Upper lobe of left lung (tissue), 6 donors: ENCODE data around the gene COL6A3. TPM values are rescaled to one million over a fixed set of nuclear protein-coding genes. Genes with fewer than 3 reads are reported as not detected.

Experiments
- ATAC-seq, 2 donors: fragments of 200-7000 bp; cut with Tn5 transposase; one replicate each; pipeline ENCODE4 v1.9.1; 2022; ENCODE audit warnings: mild to moderate bottlenecking in 2 of 2, moderate library complexity in 2 of 2; ENCODE audit not compliant: low FRiP score in 2 of 2
- DNase-seq, 2 donors: peaks; one replicate each; pipeline ENCODE4 v3.0.0-alpha.2; 2019 to 2020
- H3K27ac ChIP-seq, 4 donors: fragments of 200-600 bp; sonication (generic); one replicate each; pipeline ENCODE4 v1.5.1; 2016 to 2019
- H3K27me3 ChIP-seq, 4 donors: fragments of 200-600 bp; sonication (generic); one replicate each; pipeline ENCODE4 v1.5.1; 2017 to 2019
- H3K36me3 ChIP-seq, 4 donors: fragments of 200-600 bp; sonication (generic); one replicate each; pipeline ENCODE4 v1.5.1; 2016 to 2019
- H3K4me1 ChIP-seq, 4 donors: fragments of 200-600 bp; sonication (generic); one replicate each; pipeline ENCODE4 v1.5.1; 2018 to 2019
- H3K4me3 ChIP-seq, 4 donors: fragments of 200-600 bp; sonication (generic); one replicate each; pipeline ENCODE4 v1.5.1; 2017 to 2019; ENCODE audit warnings: mild to moderate bottlenecking in 2 of 4, moderate library complexity in 1 of 4
- H3K9me3 ChIP-seq, 4 donors: fragments of 200-600 bp; sonication (generic); one replicate each; pipeline ENCODE4 v1.5.1; 2018 to 2019
- CTCF ChIP-seq, 6 experiments: fragments of 450-650 bp in 4 of 6; fragments of 200-600 bp in 2 of 6; sonication (generic) in 2 of 6; IDR thresholded peaks; one replicate each; pipeline ENCODE4 v1.5.1; 2016 to 2019; ENCODE audit warnings: antibody characterized with exemption in 6 of 6
- EP300 ChIP-seq, 4 donors: sonication (generic); formaldehyde crosslinking; IDR thresholded peaks; one replicate each; pipeline ENCODE4 v1.5.1; 2017; ENCODE audit warnings: antibody characterized with exemption in 4 of 4, control low read depth in 2 of 4
- POLR2A ChIP-seq, 4 donors: fragments of 450-650 bp; IDR thresholded peaks; one replicate each; pipeline ENCODE4 v1.5.1; 2016 to 2017; ENCODE audit warnings: antibody characterized with exemption in 4 of 4, mild to moderate bottlenecking in 2 of 4
- POLR2AphosphoS5 ChIP-seq, 2 donors: sonication (generic); formaldehyde crosslinking; IDR thresholded peaks; one replicate each; pipeline ENCODE4 v1.5.1; 2017; ENCODE audit warnings: antibody characterized with exemption in 2 of 2
- WGBS, 2 donors: methylation state at CpG; one replicate each; pipeline ENCODE4 v1.1.5; 2017 to 2018; 5-methylcytosine and 5-hydroxymethylcytosine counted together
- total RNA-seq, 6 donors: library from RNA; depleted of rRNA in 4 of 6; stranded (reverse); fragments of >200 nt in 4 of 6; gene quantifications; one replicate each; pipeline versions ENCODE4 v1.1.0 to v1.2.1, GENCODE V29; 2016 to 2021
- donor health status: DM: no; HTN: no; CAD: no; lungs with moderate emphysema.
- donor health status: DM: no; HTN: yes; CAD: no; lungs with severe emphysema.

The COL6A3 gene
- total RNA-seq, 6 donors from 2014 or later = 34.4 to 199 (median 71.9) TPM

GRCh38 chr2:237427769-237428506, 14.0 kb upstream of the COL6A3 start:
- ATAC-seq (no peak), DNase-seq (no peak)
- WGBS, 2 donors = 89 to 100% methylated on average over 2 to 5 of the region's 5 CpGs
- H3K27ac ChIP-seq = no peak overlapping the region
- peaks cover 0 to 5% (median 3%) of the 10 kb centered on the region in 4 donors for H3K4me1 ChIP-seq
- H3K9me3 ChIP-seq = no peaks in the 10 kb centered on the region
- TF ChIP-seq CTCF (IDR thresholded peaks at IDR 0.05) (no peak), POLR2A (IDR thresholded peaks at IDR 0.05) (no peak), EP300 (IDR thresholded peaks at IDR 0.05) (no peak), POLR2AphosphoS5 (IDR thresholded peaks at IDR 0.05) (no peak)
- H3K27me3 ChIP-seq = no peaks in the 10 kb centered on the region
- no peak overlapping the region for H3K4me3 ChIP-seq
- no peaks in the 10 kb centered on the region for H3K36me3 ChIP-seq

GRCh38 chr2:237426517-237426916, 12.6 kb upstream of the COL6A3 start:
- no peaks in the 10 kb centered on the region for H3K36me3 ChIP-seq
- H3K4me3 ChIP-seq = no peak overlapping the region
- no peak for DNase-seq
- no peak overlapping the region for H3K27ac ChIP-seq
- H3K27me3 ChIP-seq = no peaks in the 10 kb centered on the region
- no peak for ATAC-seq
- peaks cover 6 to 12% (median 9%) of the 10 kb centered on the region in 4 donors for H3K4me1 ChIP-seq
- H3K9me3 ChIP-seq = no peaks in the 10 kb centered on the region
- 100% methylated on average over 1 of the region's 1 CpG for WGBS, 2 donors
- TF ChIP-seq POLR2A (IDR thresholded peaks at IDR 0.05) (no peak), CTCF (IDR thresholded peaks at IDR 0.05) (no peak), EP300 (IDR thresholded peaks at IDR 0.05) (no peak)

GRCh38 chr2:237425320-237425719, 11.4 kb upstream of the COL6A3 start:
- TF ChIP-seq POLR2A (IDR thresholded peaks at IDR 0.05) (no peak), POLR2AphosphoS5 (IDR thresholded peaks at IDR 0.05) (no peak), EP300 (IDR thresholded peaks at IDR 0.05) (no peak), CTCF (IDR thresholded peaks at IDR 0.05) (no peak)
- Histone ChIP-seq H3K27ac (no peak overlapping the region), H3K27me3 (no peaks in the 10 kb centered on the region), H3K36me3 (no peaks in the 10 kb centered on the region), H3K4me3 (no peak overlapping the region), H3K9me3 (no peaks in the 10 kb centered on the region), H3K4me1 (peaks cover 9 to 15% (median 12%) of the 10 kb centered on the region in 4 donors)
- WGBS, 2 donors = 60 to 73% methylated on average over 3 of the region's 3 CpGs
- DNase-seq = no peak
- ATAC-seq = no peak

GRCh38 chr2:237424544-237424943, 10.6 kb upstream of the COL6A3 start:
- WGBS, 2 donors = 59 to 70% methylated on average over 2 of the region's 2 CpGs
- Histone ChIP-seq H3K9me3 (no peaks in the 10 kb centered on the region), H3K4me3 (no peak overlapping the region), H3K36me3 (no peaks in the 10 kb centered on the region), H3K27me3 (no peaks in the 10 kb centered on the region), H3K4me1 (peaks cover 9 to 15% (median 12%) of the 10 kb centered on the region in 4 donors), H3K27ac (no peak overlapping the region)
- no peak for TF ChIP-seq CTCF (IDR thresholded peaks at IDR 0.05)
- no peak for TF ChIP-seq EP300 (IDR thresholded peaks at IDR 0.05)
- TF ChIP-seq POLR2A (IDR thresholded peaks at IDR 0.05) = no peak
- no peak for TF ChIP-seq POLR2AphosphoS5 (IDR thresholded peaks at IDR 0.05)
- no peak for ATAC-seq
- DNase-seq = no peak

- no peak for DNase-seq
- 78 to 95% methylated on average over 2 of the region's 2 CpGs for WGBS, 2 donors
- no peak overlapping the region for H3K27ac ChIP-seq
- no peaks in the 10 kb centered on the region for H3K9me3 ChIP-seq
- ATAC-seq = no peak
- no peaks in the 10 kb centered on the region for H3K27me3 ChIP-seq
- no peaks in the 10 kb centered on the region for H3K36me3 ChIP-seq
- no peak for TF ChIP-seq POLR2AphosphoS5 (IDR thresholded peaks at IDR 0.05)
- no peak for TF ChIP-seq POLR2A (IDR thresholded peaks at IDR 0.05)
- no peak for TF ChIP-seq CTCF (IDR thresholded peaks at IDR 0.05)
- no peak for TF ChIP-seq EP300 (IDR thresholded peaks at IDR 0.05)
- peaks cover 9 to 15% (median 12%) of the 10 kb centered on the region in 4 donors for H3K4me1 ChIP-seq
- no peak overlapping the region for H3K4me3 ChIP-seq
Observed at GRCh38 chr2:237423891-237424290, 9.9 kb upstream of the COL6A3 start.
